HepG2 (cell line): ENCODE data around the gene RBBP6. TPM values are rescaled to one million over a fixed set of nuclear protein-coding genes. Genes with fewer than 3 reads are reported as not detected.

Source experiments
- DBP ChIP-seq: sonication (generic); formaldehyde crosslinking; IDR thresholded peaks from 2 replicates; pipeline ENCODE4 v1.4.0; 2020; ENCODE audit warnings: missing genetic modification reagents; ENCODE audit errors: not compliant biosample characterization
- KDM6A ChIP-seq: IDR thresholded peaks from 2 replicates; pipeline ENCODE4 v1.6.1; 2016; ENCODE audit warnings: low read depth
- MED1 ChIP-seq: sonication (generic); formaldehyde crosslinking; IDR thresholded peaks from 2 replicates; pipeline ENCODE4 v1.4.0; 2020; ENCODE audit warnings: missing genetic modification reagents
- ONECUT2 ChIP-seq: sonication (generic); formaldehyde crosslinking; IDR thresholded peaks from 2 replicates; pipeline ENCODE4 v1.4.0; 2020; ENCODE audit warnings: missing genetic modification reagents
- PAX8 ChIP-seq: sonication (generic); formaldehyde crosslinking; IDR thresholded peaks from 2 replicates; pipeline ENCODE4 v1.8.0; 2022; ENCODE audit warnings: mild to moderate bottlenecking, missing genetic modification reagents, borderline replicate concordance
- PRDM4 ChIP-seq: sonication (generic); formaldehyde crosslinking; IDR thresholded peaks from 2 replicates; pipeline ENCODE4 v1.9.0; 2021; ENCODE audit warnings: missing genetic modification reagents, borderline replicate concordance
- TARDBP ChIP-seq: sonication (generic); formaldehyde crosslinking; IDR thresholded peaks from 2 replicates; pipeline ENCODE4 v1.8.0; 2022; ENCODE audit warnings: mild to moderate bottlenecking, missing genetic modification reagents
- TCF7 ChIP-seq: sonication (generic); IDR thresholded peaks from 2 replicates; pipeline ENCODE4 v1.6.1; 2016; ENCODE audit warnings: antibody characterized with exemption, low read depth
- ZBTB38 ChIP-seq: sonication (generic); formaldehyde crosslinking; IDR thresholded peaks from 2 replicates; pipeline ENCODE4 v1.5.1; 2020; ENCODE audit warnings: mild to moderate bottlenecking, missing genetic modification reagents
- ZBTB43 ChIP-seq: sonication (generic); formaldehyde crosslinking; conservative IDR thresholded peaks from 2 replicates; pipeline ENCODE4 v1.4.0; 2020; ENCODE audit warnings: missing genetic modification reagents
- ZFP36L2 ChIP-seq: sonication (generic); formaldehyde crosslinking; IDR thresholded peaks from 2 replicates; pipeline ENCODE4 v1.4.0; 2020; ENCODE audit warnings: missing genetic modification reagents
- ZFP41 ChIP-seq: sonication (generic); formaldehyde crosslinking; IDR thresholded peaks from 2 replicates; pipeline ENCODE4 v1.4.0; 2020; ENCODE audit warnings: mild to moderate bottlenecking, missing genetic modification reagents, borderline replicate concordance
- ZNF136 ChIP-seq: sonication (generic); formaldehyde crosslinking; IDR thresholded peaks from 2 replicates; pipeline ENCODE4 v1.8.1; 2022; ENCODE audit warnings: low read depth, mild to moderate bottlenecking, moderate library complexity, missing genetic modification reagents
- ZNF646 ChIP-seq: sonication (generic); formaldehyde crosslinking; IDR thresholded peaks from 2 replicates; pipeline ENCODE4 v1.9.0; 2021; ENCODE audit warnings: mild to moderate bottlenecking, missing genetic modification reagents
- ZNF770 ChIP-seq: sonication (generic); formaldehyde crosslinking; IDR thresholded peaks from 2 replicates; pipeline ENCODE4 v1.5.0; 2020; ENCODE audit warnings: mild to moderate bottlenecking, missing genetic modification reagents
- ZNF83 ChIP-seq: sonication (generic); formaldehyde crosslinking; IDR thresholded peaks from 2 replicates; pipeline ENCODE4 v1.4.0; 2020; ENCODE audit warnings: missing genetic modification reagents, mild to moderate bottlenecking, borderline replicate concordance
- polyA plus RNA-seq, 8 experiments: library from polyadenylated mRNA; depleted of rRNA in 3 of 8; stranded (reverse) in 7 of 8; unstranded in 1 of 8; fragments of >200 nt; fragmentation: Illumina TruSeq in 4 of 8; extraction: Trizol in 4 of 8; gene quantifications; 2 replicates each; pipeline versions ENCODE4 v1.2.1 to v1.2.3, GENCODE V29; 2011 to 2016; ENCODE audit warnings: low read depth in 4 of 8, missing spikeins in 1 of 8, mixed read lengths in 1 of 8; ENCODE audit not compliant: insufficient read depth in 1 of 8
- total RNA-seq, 5 experiments: library from RNA; depleted of rRNA; stranded (reverse); fragments of >200 nt; fragmentation: Illumina TruSeq; extraction: Trizol; gene quantifications; 2 replicates each; pipeline ENCODE4 v1.2.3, GENCODE V29; 2016; ENCODE audit warnings: low read depth in 1 of 5

Gene RBBP6
- total and polyA plus RNA-seq, 2 of the 13 experiments (the other 11 are each of a cell fraction or from before 2014, with no cell fraction given): 37.1 to 70.9 TPM

GRCh38 chr16:24539295-24539849 is at the start of gene RBBP6 (continued):
- 0 out of 2 replicates have a peak, but pooled peaks have one; percentile 52 for TF ChIP-seq ZNF646 (CRISPR knock-in tag)
- peak; percentile 75; the same call in 1 of the 2 replicates for TF ChIP-seq ZNF770 (CRISPR knock-in tag)
- TF ChIP-seq MED1 (CRISPR knock-in tag): peak; percentile 77; the same call in 1 of the 2 replicates
- no peak for TF ChIP-seq ONECUT2 (CRISPR knock-in tag)
- TF ChIP-seq PRDM4: peak; percentile 85; the same call in 1 of the 2 replicates
- no peak; the same call in 1 of the 2 replicates for TF ChIP-seq PAX8
- TF ChIP-seq TARDBP (CRISPR knock-in tag): peak; percentile 91
- TF ChIP-seq ZFP41 (CRISPR knock-in tag): peak; percentile 48; the same call in 1 of the 2 replicates
- TF ChIP-seq ZFP36L2 (CRISPR knock-in tag): no peak
- peak; percentile 72 for TF ChIP-seq ZNF83 (CRISPR knock-in tag)
- no peak for TF ChIP-seq KDM6A
- no peak for TF ChIP-seq DBP (CRISPR knock-in tag)
- TF ChIP-seq ZBTB38: peak; percentile 55
- no peak for TF ChIP-seq TCF7
- TF ChIP-seq ZBTB43 (CRISPR knock-in tag): no peak
- peak; percentile 75 for TF ChIP-seq ZNF136 (CRISPR knock-in tag)
